H1 (cell line): ENCODE results near the gene SLC22A3. TPM values are rescaled to one million over a fixed set of nuclear protein-coding genes. Genes with fewer than 3 reads are reported as not detected.
A peak's percentile ranks its signal among the peaks of the same experiment; 100 is the strongest.

Experiments used
- CTCF ChIA-PET: fragments of 300-600 bp; sonication (Branson Sonifier 250); formaldehyde crosslinking; loops from one replicate; lab custom pipeline; 2021; ENCODE audit not compliant: partially characterized antibody; lab: Charles Lee
- POLR2A ChIA-PET: fragments of 300-600 bp; sonication (Branson Sonifier 250); formaldehyde crosslinking; loops from one replicate; lab custom pipeline; 2021; ENCODE audit warnings: inconsistent platforms; ENCODE audit not compliant: partially characterized antibody; lab: Charles Lee
- DNase-seq, 2 experiments: peaks; one replicate each; pipeline versions ENCODE4 v3.0.0 to v3.0.0-alpha.2; 2010 to 2022; ENCODE audit warnings: low spot score in 2 of 2, low read depth in 1 of 2, mixed read lengths in 1 of 2
- FAIRE-seq: peaks from 2 replicates; lab custom pipeline; 2011; peaks lifted over from hg19 to GRCh38; lab: Jason Lieb, UNC
- H2AFZ ChIP-seq: 2 replicates; pipeline ENCODE4 v1.8.1; 2012; ENCODE audit warnings: low read length, inconsistent platforms
- H2AK5ac ChIP-seq: 2 replicates; pipeline ENCODE4 v1.6.1; 2013; ENCODE audit warnings: low read depth, low read length
- H2BK120ac ChIP-seq: replicated peaks from 2 replicates; pipeline ENCODE3; 2013; ENCODE audit warnings: low read depth, low read length, inconsistent platforms
- H2BK12ac ChIP-seq: 2 replicates; pipeline ENCODE4 v1.6.1; 2013; ENCODE audit warnings: low read depth, low read length
- H2BK15ac ChIP-seq: 2 replicates; pipeline ENCODE4 v1.6.1; 2013; ENCODE audit warnings: low read length
- H2BK20ac ChIP-seq: 2 replicates; pipeline ENCODE4 v1.6.1; 2013; ENCODE audit warnings: low read length
- H2BK5ac ChIP-seq: 2 replicates; pipeline ENCODE4 v1.6.1; 2013; ENCODE audit warnings: low read depth, low read length
- H3K14ac ChIP-seq: 2 replicates; pipeline ENCODE4 v1.6.1; 2013; ENCODE audit warnings: inconsistent platforms; ENCODE audit not compliant: insufficient read length
- H3K18ac ChIP-seq: 2 replicates; pipeline ENCODE4 v1.6.1; 2013; ENCODE audit warnings: low read length; ENCODE audit errors: extremely low read depth
- H3K23ac ChIP-seq: 2 replicates; pipeline ENCODE4 v1.6.1; 2013; ENCODE audit warnings: inconsistent platforms; ENCODE audit not compliant: insufficient read length
- H3K23me2 ChIP-seq: 2 replicates; pipeline ENCODE4 v1.6.1; 2013; ENCODE audit warnings: low read depth, low read length
- H3K27ac ChIP-seq: 2 replicates; pipeline ENCODE4 v1.6.1; 2011; ENCODE audit warnings: low read depth, low read length, inconsistent platforms
- H3K27me3 ChIP-seq, 4 experiments: replicated peaks in 1 of 4; 1 replicate in 1 of 4; 2 replicates in 3 of 4; pipeline versions ENCODE4 v1.6.1 to v1.8.1; 2011 to 2013; ENCODE audit warnings: low read length in 3 of 4, mild to moderate bottlenecking in 3 of 4, inconsistent platforms in 2 of 4, mixed read lengths in 2 of 4, moderate library complexity in 1 of 4; ENCODE audit not compliant: control insufficient read depth in 3 of 4, insufficient read depth in 3 of 4; ENCODE audit errors: extremely low read depth in 1 of 4
- H3K36me3 ChIP-seq, 4 experiments: 2 replicates each; pipeline versions ENCODE4 v1.6.1 to v1.8.1; 2011 to 2013; ENCODE audit warnings: mild to moderate bottlenecking in 4 of 4, low read length in 3 of 4, moderate library complexity in 2 of 4, control low read depth in 1 of 4, inconsistent platforms in 1 of 4; ENCODE audit not compliant: insufficient read depth in 4 of 4, control insufficient read depth in 2 of 4
- H3K4ac ChIP-seq: replicated peaks from 2 replicates; pipeline ENCODE3; 2013; ENCODE audit warnings: low read length, low read depth, mixed read lengths, inconsistent platforms; ENCODE audit not compliant: insufficient read length
- H3K4me1 ChIP-seq, 4 experiments: replicated peaks in 1 of 4; 1 replicate in 1 of 4; 2 replicates in 3 of 4; pipeline versions ENCODE4 v1.6.1 to v1.8.1; 2011 to 2013; ENCODE audit warnings: low read length in 3 of 4, inconsistent platforms in 2 of 4, mixed read lengths in 1 of 4; ENCODE audit not compliant: insufficient read depth in 4 of 4, control insufficient read depth in 3 of 4
- H3K4me2 ChIP-seq, 2 experiments: 2 replicates each; pipeline versions ENCODE4 v1.6.1 to v1.8.1; 2011 to 2013; ENCODE audit warnings: low read depth in 2 of 2, low read length in 2 of 2, control low read depth in 1 of 2, inconsistent platforms in 1 of 2, mild to moderate bottlenecking in 1 of 2; ENCODE audit not compliant: insufficient read depth in 1 of 2
- H3K4me3 ChIP-seq, 4 experiments: fragments of 200-600, 300-600 bp in 1 of 4; sonication (generic), shearing (Covaris generic), sonication (Bioruptor Twin) in 1 of 4; 2 replicates each; pipeline versions ENCODE4 v1.5.1 to v1.8.1; 2011 to 2016; ENCODE audit warnings: low read length in 4 of 4, low read depth in 3 of 4, control low read depth in 2 of 4, inconsistent platforms in 2 of 4, mild to moderate bottlenecking in 2 of 4, mixed read lengths in 1 of 4, moderate library complexity in 1 of 4; ENCODE audit not compliant: insufficient read depth in 2 of 4; ENCODE audit errors: extremely low read depth in 1 of 4
- H3K56ac ChIP-seq: replicated peaks from 2 replicates; pipeline ENCODE3; 2013; ENCODE audit warnings: low read depth, mild to moderate bottlenecking, mixed read lengths, low read length, inconsistent platforms; ENCODE audit not compliant: insufficient read length
- H3K79me1 ChIP-seq: 2 replicates; pipeline ENCODE4 v1.6.1; 2013; ENCODE audit warnings: low read depth, low read length, control low read depth
- H3K79me2 ChIP-seq, 2 experiments: 2 replicates each; pipeline versions ENCODE4 v1.6.1 to v1.8.1; 2012 to 2013; ENCODE audit warnings: low read length in 2 of 2, mild to moderate bottlenecking in 2 of 2, inconsistent platforms in 1 of 2; ENCODE audit not compliant: insufficient read depth in 2 of 2, control insufficient read depth in 1 of 2
- H3K9ac ChIP-seq, 4 experiments: replicated peaks in 1 of 4; 1 replicate in 1 of 4; 2 replicates in 3 of 4; pipeline versions ENCODE4 v1.6.1 to v1.8.1; 2011 to 2013; ENCODE audit warnings: low read depth in 3 of 4, low read length in 3 of 4, control low read depth in 2 of 4, mild to moderate bottlenecking in 2 of 4, moderate library complexity in 2 of 4, inconsistent platforms in 1 of 4; ENCODE audit errors: extremely low read depth in 1 of 4
- H3K9me3 ChIP-seq, 2 experiments: 2 replicates each; pipeline versions ENCODE4 v1.6.1 to v1.8.1; 2012 to 2013; ENCODE audit warnings: mild to moderate bottlenecking in 2 of 2, moderate library complexity in 2 of 2, control low read depth in 1 of 2, inconsistent platforms in 1 of 2, low read depth in 1 of 2, low read length in 1 of 2, mixed read lengths in 1 of 2; ENCODE audit not compliant: insufficient read depth in 2 of 2
- H4K20me1 ChIP-seq, 2 experiments: replicated peaks in 1 of 2; 2 replicates each; pipeline versions ENCODE3 to v1.8.1; 2011 to 2013; ENCODE audit warnings: inconsistent platforms in 2 of 2, low read length in 2 of 2, mild to moderate bottlenecking in 1 of 2; ENCODE audit not compliant: insufficient read depth in 2 of 2, control insufficient read depth in 1 of 2
- H4K5ac ChIP-seq: 2 replicates; pipeline ENCODE4 v1.6.1; 2013; ENCODE audit warnings: low read length, low read depth, mixed read lengths, inconsistent platforms; ENCODE audit not compliant: insufficient read length
- H4K8ac ChIP-seq: 2 replicates; pipeline ENCODE4 v1.8.0; 2013; ENCODE audit warnings: mild to moderate bottlenecking, moderate library complexity, low read length, inconsistent platforms; ENCODE audit not compliant: insufficient read depth; ENCODE audit errors: extremely low read depth
- H4K91ac ChIP-seq: replicated peaks from 2 replicates; pipeline ENCODE3; 2013; ENCODE audit warnings: low read length, mixed read lengths, inconsistent platforms; ENCODE audit not compliant: insufficient read length
- BRCA1 ChIP-seq: IDR thresholded peaks from 2 replicates; pipeline ENCODE4 v1.6.1; 2012; ENCODE audit warnings: low read depth, low read length, improper control_type of control experiment
- CHD1 ChIP-seq: IDR thresholded peaks from 2 replicates; pipeline ENCODE4 v1.6.1; 2012; ENCODE audit warnings: low read depth, low read length, improper control_type of control experiment
- CHD2 ChIP-seq: IDR thresholded peaks from 2 replicates; pipeline ENCODE4 v1.6.1; 2012; ENCODE audit warnings: low read length, improper control_type of control experiment
- CTBP2 ChIP-seq: IDR thresholded peaks from 2 replicates; pipeline ENCODE4 v1.7.0; 2011; ENCODE audit warnings: borderline replicate concordance, mild to moderate bottlenecking, moderate library complexity, mixed read lengths, low read length; ENCODE audit not compliant: insufficient read depth, insufficient read length
- GTF2F1 ChIP-seq: IDR thresholded peaks from 2 replicates; pipeline ENCODE4 v1.6.1; 2012; ENCODE audit warnings: low read depth, low read length, improper control_type of control experiment, borderline replicate concordance
- HDAC2 ChIP-seq, 2 experiments: fragments of 300-600 bp in 1 of 2; sonication (generic) in 1 of 2; IDR thresholded peaks; 2 replicates each; pipeline ENCODE4 v1.6.1; 2011 to 2012; ENCODE audit warnings: low read depth in 2 of 2, low read length in 2 of 2, mild to moderate bottlenecking in 2 of 2, moderate library complexity in 2 of 2, borderline replicate concordance in 1 of 2, inconsistent platforms in 1 of 2
- MAX ChIP-seq: IDR thresholded peaks from 2 replicates; pipeline ENCODE4 v1.6.1; 2012; ENCODE audit warnings: inconsistent platforms
- POU5F1 ChIP-seq: IDR thresholded peaks from 2 replicates; pipeline ENCODE4 v1.6.1; 2011; ENCODE audit warnings: low read depth, mild to moderate bottlenecking, low read length, moderate library complexity
- SP1 ChIP-seq: IDR thresholded peaks from 2 replicates; pipeline ENCODE4 v1.6.1; 2011; ENCODE audit warnings: low read depth, low read length
- SP4 ChIP-seq: IDR thresholded peaks from 2 replicates; pipeline ENCODE4 v1.6.1; 2012; ENCODE audit warnings: low read length, inconsistent platforms
- USF2 ChIP-seq: IDR thresholded peaks from 2 replicates; pipeline ENCODE4 v1.6.1; 2011; ENCODE audit warnings: low read length, improper control_type of control experiment
- WGBS, 2 experiments: shearing (Covaris generic) in 1 of 2; methylation state at CpG; one replicate each; pipeline versions ENCODE4 v1.1.6 to v1.1.7; 2013 to 2015; ENCODE audit warnings: low lambda C conversion rate in 2 of 2, mixed read lengths in 2 of 2, inconsistent platforms in 1 of 2, low coverage in 1 of 2, missing lambda C conversion rate in 1 of 2; ENCODE audit not compliant: insufficient replicate concordance in 2 of 2, insufficient coverage in 1 of 2, insufficient read length in 1 of 2; ENCODE audit errors: extremely low coverage in 1 of 2, missing lambda C conversion rate in 1 of 2; 5-methylcytosine and 5-hydroxymethylcytosine counted together
- polyA plus RNA-seq, 7 experiments: library from polyadenylated mRNA; depleted of rRNA in 3 of 7; stranded (reverse) in 5 of 7; unstranded in 2 of 7; fragments of >200 nt in 5 of 7; fragments of 200-250 nt in 2 of 7; gene quantifications; 1 replicate in 5 of 7; 2 replicates in 1 of 7; 4 replicates in 1 of 7; pipeline versions ENCODE4 v1.2.1 to v1.2.3, GENCODE V29; 2011 to 2013; ENCODE audit warnings: missing spikeins in 2 of 7, mixed read lengths in 2 of 7
- total RNA-seq: library from RNA; stranded (reverse); fragmentation: NEBNext Ultra II Directional; extraction: Animal tissue kit (Norgen Biotek cat#: 25700); gene quantifications from 2 replicates; pipeline ENCODE4 v1.2.1, GENCODE V29; 2021

SLC22A3 gene
- total and polyA plus RNA-seq, 2 of the 8 experiments (the other 6 are each of a cell fraction or from before 2014, with no cell fraction given): 1.0 to 2.9 TPM

- Histone ChIP-seq H4K5ac (no peak overlapping the region), H3K23ac (no peak overlapping the region), H3K14ac (no peak overlapping the region), H2BK12ac (no peak overlapping the region), H3K27me3 (no peaks in the 10 kb centered on the region), H3K18ac (no peak overlapping the region), H3K4me3 (no peak overlapping the region), H3K56ac (no peak overlapping the region), H3K4ac (no peak overlapping the region), H3K9ac (no peak overlapping the region), H4K91ac (no peak overlapping the region), H2BK120ac (no peak overlapping the region), H2BK20ac (no peak overlapping the region), H3K79me1 (no peaks in the 10 kb centered on the region; the same call in 1 of the 2 replicates), H3K9me3 (no peaks in the 10 kb centered on the region), H4K8ac (no peak overlapping the region), H2BK15ac (no peak overlapping the region), H3K27ac (no peak overlapping the region), H3K4me1 (peaks cover 0 to 4% (median 1%) of the 10 kb centered on the region in 4 experiments; a peak in 2 of 7 replicates), H3K79me2 (no peaks in the 10 kb centered on the region), H2BK5ac (no peak overlapping the region), H4K20me1 (no peaks in the 10 kb centered on the region), H3K23me2 (no peaks in the 10 kb centered on the region), H2AFZ (0 out of 2 replicates have a peak overlapping the region, but pooled peaks have one; percentile 31), H3K36me3 (no peaks in the 10 kb centered on the region), H2AK5ac (no peak overlapping the region), H3K4me2 (no peak overlapping the region)
- no peak for DNase-seq
- ChIA-PET POLR2A (no interaction called here), CTCF (interaction anchor here (1.3 to 1.7 kb wide), 3 partner anchors 10 to 137 kb away, joined by 4 read pairs; no protein-coding TSS in a partner anchor)
- FAIRE-seq: no peak
- 92% methylated on average over 9 of the region's 9 CpGs; no CpG with 5 or more reads in 1 of the 2 experiments for WGBS, 2 experiments
- TF ChIP-seq CHD2 (no peak), GTF2F1 (no peak), SP1 (no peak), HDAC2 (IDR thresholded peaks at IDR 0.05; ENCODE audit: borderline replicate concordance in 1 of 2, low read depth in 2 of 2, low read length in 2 of 2) (no peak), BRCA1 (no peak), POU5F1 (no peak), CHD1 (no peak), CTBP2 (no peak), USF2 (no peak), MAX (no peak), SP4 (no peak)
These were observed 10.3 kb downstream of the SLC22A3 start for GRCh38 chr6:160358225-160359119.
